Spleen (tissue), 11 donors: ENCODE measurements around the gene EIF2D. TPM values are rescaled to one million over a fixed set of nuclear protein-coding genes. Genes with fewer than 3 reads are reported as not detected.
A peak's percentile ranks its signal among the peaks of the same experiment; 100 is the strongest.

Source experiments
- DNase-seq: peaks from one replicate; pipeline ENCODE4 v3.0.0-alpha.2; 2020
- H3K27ac ChIP-seq, 8 donors: fragments of 200-600 bp; sonication (generic) in 7 of 8; 1 replicate in 4 of 8; 2 replicates in 4 of 8; pipeline versions ENCODE4 v1.5.0 to v1.8.0; 2016 to 2021; ENCODE audit warnings: inconsistent platforms in 4 of 8, mild to moderate bottlenecking in 4 of 8, moderate library complexity in 1 of 8
- H3K27me3 ChIP-seq, 7 donors: fragments of 200-600 bp; sonication (generic) in 6 of 7; replicated peaks in 1 of 7; 1 replicate in 4 of 7; 2 replicates in 3 of 7; pipeline versions ENCODE4 v1.5.0 to v1.8.0; 2016 to 2021; ENCODE audit warnings: inconsistent platforms in 3 of 7, mild to moderate bottlenecking in 1 of 7
- H3K36me3 ChIP-seq, 6 donors: fragments of 200-600 bp; sonication (generic) in 5 of 6; 1 replicate in 4 of 6; 2 replicates in 2 of 6; pipeline versions ENCODE4 v1.5.0 to v1.8.0; 2016 to 2021; ENCODE audit warnings: inconsistent platforms in 2 of 6
- H3K4me1 ChIP-seq, 6 donors: fragments of 200-600 bp; sonication (generic) in 5 of 6; 1 replicate in 3 of 6; 2 replicates in 3 of 6; pipeline versions ENCODE4 v1.5.0 to v1.8.0; 2016 to 2021; ENCODE audit warnings: inconsistent platforms in 3 of 6
- H3K4me3 ChIP-seq, 8 donors: fragments of 200-600 bp; sonication (generic) in 7 of 8; 1 replicate in 4 of 8; 2 replicates in 4 of 8; pipeline versions ENCODE4 v1.5.0 to v1.8.0; 2016 to 2021; ENCODE audit warnings: inconsistent platforms in 4 of 8, mild to moderate bottlenecking in 4 of 8, moderate library complexity in 2 of 8
- H3K9me3 ChIP-seq, 8 donors: fragments of 200-600 bp; sonication (generic) in 7 of 8; 1 replicate in 4 of 8; 2 replicates in 4 of 8; pipeline versions ENCODE4 v1.5.0 to v1.8.0; 2016 to 2021; ENCODE audit warnings: inconsistent platforms in 4 of 8
- POLR2A ChIP-seq, 3 donors: fragments of 450-650 bp; IDR thresholded peaks; one replicate each; pipeline ENCODE4 v1.5.1; 2017; ENCODE audit warnings: antibody characterized with exemption in 3 of 3, mild to moderate bottlenecking in 1 of 3
- POLR2AphosphoS5 ChIP-seq, 3 donors: sonication (generic); formaldehyde crosslinking; IDR thresholded peaks; one replicate each; pipeline ENCODE4 v1.5.1; 2017; ENCODE audit warnings: antibody characterized with exemption in 3 of 3
- WGBS, 5 donors: extraction: QIAGEN DNeasy Blood & Tissue Kit in 3 of 5; methylation state at CpG; one replicate each; pipeline versions ENCODE4 v1.1.5 to v1.1.7; 2013 to 2018; 5-methylcytosine and 5-hydroxymethylcytosine counted together
- intact Hi-C: fragments of 100-400 bp; cut with DNase I; formaldehyde crosslinking; loops from one replicate; pipeline ENCODE4 v1.15.0; 2023; ENCODE audit warnings: low total_unique reads
- polyA plus RNA-seq, 3 donors: library from polyadenylated mRNA; stranded (reverse); fragments of 200-250 nt; gene quantifications; one replicate each; pipeline ENCODE4 v1.2.1, GENCODE V29; 2013
- total RNA-seq, 7 donors: library from RNA; depleted of rRNA in 3 of 7; stranded (reverse); fragments of >200 nt in 3 of 7; fragmentation: NEBNext Ultra II Directional in 4 of 7; extraction: Animal tissue kit (Norgen Biotek cat#: 25700) in 4 of 7; gene quantifications; one replicate each; pipeline versions ENCODE4 v1.1.0 to v1.2.1, GENCODE V29; 2016 to 2021
- TF ChIP-seq, protein P1 (sequence below), 11 experiments: fragments of 200-600 bp in 7 of 11; fragments of 450-650 bp in 4 of 11; sonication (generic) in 4 of 11; IDR thresholded peaks in 8 of 11; conservative IDR thresholded peaks in 3 of 11; 1 replicate in 7 of 11; 2 replicates in 4 of 11; pipeline versions ENCODE4 v1.4.0 to v1.8.0; 2016 to 2021; ENCODE audit warnings: antibody characterized with exemption in 11 of 11, inconsistent platforms in 4 of 11, mild to moderate bottlenecking in 1 of 11
- donor health status: healthy with polysubstance abuse.
- donor health status: DM: no; HTN: no; CAD: no; lungs with moderate emphysema.
- donor health status: DM: no; HTN: no; CAD: no.
- donor health status: Bipolar disorder and iron deficiency.
- donor health status: healthy.
- donor health status: DM: no; HTN: no; CAD: no.
- donor health status: DM: yes; HTN: yes; CAD: no.

Gene EIF2D
- total and polyA plus RNA-seq, 10 donors: 38.7 to 51.6 (median 43.9) TPM

DNA sequence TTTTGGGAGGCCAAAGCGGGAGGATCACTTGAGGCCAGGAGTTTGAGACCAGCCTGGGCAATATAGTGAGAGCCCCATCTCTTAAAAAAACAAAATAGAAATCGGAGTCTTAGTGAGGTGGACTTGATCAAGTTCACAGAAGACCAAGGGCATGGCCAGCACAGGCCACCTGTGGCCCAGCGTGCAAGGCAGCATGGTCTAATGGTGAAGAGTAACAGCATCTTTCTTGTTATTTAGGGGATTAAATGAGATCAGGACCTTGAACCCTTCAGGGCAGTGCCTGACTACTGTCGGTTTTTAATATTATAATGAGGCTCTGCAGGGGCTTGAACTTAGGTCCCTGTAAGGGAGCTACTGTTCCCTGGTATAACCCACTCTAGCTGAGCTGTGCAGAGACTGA is 38.5 kb downstream of the EIF2D start:
- H3K27ac ChIP-seq: peak overlapping the region; percentile 84 to 98 (median 95)
- peaks cover 60 to 100% (median 95%) of the 10 kb centered on the region in 6 donors for H3K4me1 ChIP-seq

DNA sequence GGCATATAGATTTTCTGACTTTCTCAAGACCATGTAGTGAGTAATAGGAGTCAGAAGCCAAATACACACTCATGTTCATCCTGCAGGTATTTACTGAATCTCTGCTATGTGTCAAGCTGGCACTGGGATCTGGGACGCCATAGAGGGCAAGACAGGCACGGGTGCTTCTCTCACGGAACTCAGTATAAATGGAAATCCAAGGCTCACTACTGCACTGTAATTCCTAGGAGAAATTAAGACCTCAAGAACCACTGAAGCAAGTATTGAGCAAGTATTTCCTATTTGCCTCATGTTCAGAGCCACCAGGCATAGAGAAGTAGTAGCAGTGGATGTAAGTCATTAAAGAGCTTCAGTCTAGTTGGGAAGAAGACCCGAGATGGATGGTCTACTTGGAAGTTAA is 38.9 kb downstream of the EIF2D start:
- no peaks in the 10 kb centered on the region for H3K27me3 ChIP-seq
- 51 to 79% (median 63%) methylated on average over 4 of the region's 4 CpGs for WGBS, 5 donors
- no peaks in the 10 kb centered on the region for H3K9me3 ChIP-seq
- H3K36me3 ChIP-seq: peaks cover 0 to 69% (median 19%) of the 10 kb centered on the region in 6 donors
- H3K4me1 ChIP-seq: peaks cover 56 to 100% (median 95%) of the 10 kb centered on the region in 6 donors
- peak overlapping the region in 7 of 8 donors; percentile 84 to 98 (median 95) for H3K27ac ChIP-seq
- peak overlapping the region in 1 of 8 donors; percentile 22 for H3K4me3 ChIP-seq
- no peak for DNase-seq
- intact Hi-C loops: no loop called here
- TF ChIP-seq POLR2A (IDR thresholded peaks at IDR 0.05) (no peak), POLR2AphosphoS5 (IDR thresholded peaks at IDR 0.05) (no peak)
- TF ChIP-seq, protein P1, sequence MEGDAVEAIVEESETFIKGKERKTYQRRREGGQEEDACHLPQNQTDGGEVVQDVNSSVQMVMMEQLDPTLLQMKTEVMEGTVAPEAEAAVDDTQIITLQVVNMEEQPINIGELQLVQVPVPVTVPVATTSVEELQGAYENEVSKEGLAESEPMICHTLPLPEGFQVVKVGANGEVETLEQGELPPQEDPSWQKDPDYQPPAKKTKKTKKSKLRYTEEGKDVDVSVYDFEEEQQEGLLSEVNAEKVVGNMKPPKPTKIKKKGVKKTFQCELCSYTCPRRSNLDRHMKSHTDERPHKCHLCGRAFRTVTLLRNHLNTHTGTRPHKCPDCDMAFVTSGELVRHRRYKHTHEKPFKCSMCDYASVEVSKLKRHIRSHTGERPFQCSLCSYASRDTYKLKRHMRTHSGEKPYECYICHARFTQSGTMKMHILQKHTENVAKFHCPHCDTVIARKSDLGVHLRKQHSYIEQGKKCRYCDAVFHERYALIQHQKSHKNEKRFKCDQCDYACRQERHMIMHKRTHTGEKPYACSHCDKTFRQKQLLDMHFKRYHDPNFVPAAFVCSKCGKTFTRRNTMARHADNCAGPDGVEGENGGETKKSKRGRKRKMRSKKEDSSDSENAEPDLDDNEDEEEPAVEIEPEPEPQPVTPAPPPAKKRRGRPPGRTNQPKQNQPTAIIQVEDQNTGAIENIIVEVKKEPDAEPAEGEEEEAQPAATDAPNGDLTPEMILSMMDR (IDR thresholded peaks at IDR 0.05 in 8 of 11, conservative IDR thresholded peaks at IDR 0.05 in 3 of 11): peak in 1 of 11 experiments; percentile 6

More for the DNA sequence above, 38.5 kb downstream of the EIF2D start:
- intact Hi-C loops: no loop called here
- H3K36me3 ChIP-seq: peaks cover 0 to 64% (median 16%) of the 10 kb centered on the region in 6 donors
- no peaks in the 10 kb centered on the region for H3K9me3 ChIP-seq
- 80 to 92% (median 91%) methylated on average over 4 of the region's 4 CpGs for WGBS, 5 donors
- H3K27me3 ChIP-seq: no peaks in the 10 kb centered on the region
- DNase-seq: no peak
- H3K4me3 ChIP-seq: peak overlapping the region in 1 of 8 donors; percentile 22
- TF ChIP-seq POLR2A (IDR thresholded peaks at IDR 0.05): no peak
- TF ChIP-seq, protein P1 (IDR thresholded peaks at IDR 0.05 in 8 of 11, conservative IDR thresholded peaks at IDR 0.05 in 3 of 11): no peak
- TF ChIP-seq POLR2AphosphoS5 (IDR thresholded peaks at IDR 0.05): peak in 1 of 3 donors; percentile 2

DNA sequence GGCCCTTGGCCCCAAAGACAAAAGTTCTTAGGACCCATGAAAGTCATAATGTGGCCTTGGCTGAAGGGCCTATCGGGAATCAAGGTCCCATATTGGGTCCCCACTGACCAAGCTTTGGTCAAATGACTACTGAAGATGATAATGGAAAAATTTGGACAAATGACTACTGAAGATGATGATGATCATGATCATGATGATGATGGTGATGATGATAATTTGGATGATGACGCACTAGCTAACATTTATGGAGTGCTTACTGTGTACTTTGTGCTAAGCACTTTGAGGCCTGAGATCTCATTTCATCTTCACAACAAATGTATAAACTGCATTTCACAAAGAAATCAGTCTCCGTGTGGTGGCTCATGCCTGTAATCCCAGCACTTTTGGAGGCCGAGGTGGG is 39.4 kb downstream of the EIF2D start:
- TF ChIP-seq POLR2A (IDR thresholded peaks at IDR 0.05): no peak
- TF ChIP-seq, protein P1 (IDR thresholded peaks at IDR 0.05 in 8 of 11, conservative IDR thresholded peaks at IDR 0.05 in 3 of 11): no peak
- no peak for TF ChIP-seq POLR2AphosphoS5 (IDR thresholded peaks at IDR 0.05)
- peak overlapping the region in 7 of 8 donors; percentile 84 to 98 (median 95) for H3K27ac ChIP-seq
- 90 to 93% (median 92%) methylated on average over 4 of the region's 4 CpGs for WGBS, 5 donors
- peaks cover 0 to 73% (median 21%) of the 10 kb centered on the region in 6 donors for H3K36me3 ChIP-seq
- H3K4me3 ChIP-seq: no peak overlapping the region
- no peaks in the 10 kb centered on the region for H3K27me3 ChIP-seq
- no peak for DNase-seq
- intact Hi-C loops: no loop called here
- H3K9me3 ChIP-seq: no peaks in the 10 kb centered on the region
- peaks cover 60 to 100% (median 96%) of the 10 kb centered on the region in 6 donors for H3K4me1 ChIP-seq

DNA sequence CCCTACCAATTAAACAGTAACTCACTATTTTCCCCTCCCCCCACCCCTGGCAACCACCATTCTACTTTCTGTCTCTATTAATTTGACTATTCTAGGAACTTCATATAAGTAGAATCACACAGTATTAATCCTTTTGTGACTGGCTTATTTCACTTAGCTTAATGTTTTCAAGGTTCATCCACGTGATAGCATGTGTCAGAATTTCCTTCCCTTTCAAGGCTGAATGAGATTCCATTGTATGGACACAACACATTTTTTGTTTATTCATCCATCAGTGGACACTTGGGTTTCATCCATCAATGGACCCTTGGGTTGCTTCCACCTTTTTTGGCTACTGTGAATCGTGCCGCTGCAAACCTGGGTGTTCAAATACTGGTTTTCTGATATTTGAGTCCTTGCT is 41.7 kb downstream of the EIF2D start:
- Histone ChIP-seq H3K9me3 (no peaks in the 10 kb centered on the region), H3K36me3 (peaks cover 0 to 90% (median 26%) of the 10 kb centered on the region in 6 donors), H3K27me3 (no peaks in the 10 kb centered on the region), H3K27ac (peak overlapping the region in 2 of 8 donors; percentile 98 to 100), H3K4me3 (no peak overlapping the region), H3K4me1 (peaks cover 60 to 100% (median 96%) of the 10 kb centered on the region in 6 donors)
- 70 to 79% (median 73%) methylated on average over 3 of the region's 3 CpGs for WGBS, 5 donors
- no peak for TF ChIP-seq POLR2AphosphoS5 (IDR thresholded peaks at IDR 0.05)
- TF ChIP-seq, protein P1 (IDR thresholded peaks at IDR 0.05 in 8 of 11, conservative IDR thresholded peaks at IDR 0.05 in 3 of 11): no peak
- intact Hi-C loops: no loop called here
- no peak for DNase-seq
